Kidney capillary endothelial cell (primary cell): ENCODE measurements around the gene NXPH3.

Experiments used
- DNase-seq: peaks from one replicate; pipeline ENCODE4 v3.0.0-alpha.2; 2018; ENCODE audit warnings: low spot score

NXPH3 gene

GRCh38 chr17:49592263-49592662 lies 16.6 kb downstream of the NXPH3 start:
- DNase-seq, result no peak

DNA sequence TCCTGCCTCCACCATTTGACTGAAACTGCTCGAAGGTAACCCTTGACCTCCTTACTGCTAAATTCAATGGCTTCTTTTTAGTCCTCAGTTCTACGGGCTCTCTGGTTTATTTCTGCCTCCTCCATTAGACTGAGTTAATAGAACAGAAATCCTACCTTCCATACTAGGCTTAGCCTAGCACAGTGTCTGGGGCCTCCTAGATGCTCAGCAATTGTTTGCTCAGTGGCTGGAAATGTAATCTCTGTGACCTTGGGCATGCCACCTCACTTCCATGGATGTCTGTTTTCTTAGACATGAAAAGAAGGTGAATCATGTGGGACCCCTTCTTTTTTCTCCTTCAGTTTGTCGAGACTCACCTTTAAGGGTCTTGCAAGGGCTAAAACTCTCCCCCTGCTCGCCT lies 19.7 kb downstream of the NXPH3 start:
- DNase-seq, result no peak

DNA sequence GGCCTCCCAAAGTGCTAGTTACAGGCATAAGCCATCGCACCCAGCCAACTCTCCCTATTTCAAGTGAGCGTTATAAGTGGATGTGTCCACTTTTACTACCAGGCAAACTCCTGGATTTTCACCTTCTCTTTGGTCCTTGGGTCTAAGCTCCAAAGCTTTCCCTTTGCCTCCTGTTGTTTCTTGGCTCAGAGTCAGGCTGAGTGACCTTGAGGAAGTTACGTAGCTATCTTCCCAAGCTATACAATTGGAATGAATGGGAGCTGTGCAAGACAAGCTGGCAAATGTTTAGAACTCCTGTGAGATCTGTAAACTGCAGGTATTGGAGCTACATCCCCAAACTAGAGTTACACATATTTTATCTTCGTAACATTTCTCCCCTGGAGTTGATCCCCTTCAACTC lies 20.3 kb downstream of the NXPH3 start:
- DNase-seq, result no peak

DNA sequence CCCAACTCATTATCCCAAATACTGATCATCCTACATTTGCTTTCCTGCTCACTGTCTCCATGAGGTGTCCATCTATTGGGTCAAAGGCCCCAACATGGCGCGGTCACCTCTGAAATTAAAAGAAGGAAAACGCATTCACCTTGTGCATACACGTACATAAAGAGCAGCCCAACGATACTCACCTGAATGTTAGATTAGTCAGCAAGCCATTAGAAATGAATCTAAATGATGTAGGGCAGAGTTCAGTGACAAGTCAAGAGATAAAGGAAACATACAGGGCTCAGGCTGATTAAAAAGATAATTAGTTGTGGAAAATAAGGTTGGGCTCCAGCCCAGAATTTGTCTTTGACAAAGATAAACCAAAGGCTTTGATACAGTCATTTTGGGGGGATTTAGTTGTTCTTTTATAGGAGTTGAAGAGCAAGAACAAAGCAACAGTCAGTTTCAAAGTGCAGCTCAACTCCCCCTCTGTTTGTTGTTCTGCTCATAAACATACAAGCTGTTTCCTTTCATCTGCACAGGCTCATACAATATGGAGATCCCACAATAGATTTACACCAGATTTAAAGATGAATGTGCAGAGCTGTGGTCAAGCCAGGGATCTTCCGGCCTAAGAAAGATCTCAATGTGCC lies 21.1 kb downstream of the NXPH3 start:
- DNase-seq, result no peak

DNA sequence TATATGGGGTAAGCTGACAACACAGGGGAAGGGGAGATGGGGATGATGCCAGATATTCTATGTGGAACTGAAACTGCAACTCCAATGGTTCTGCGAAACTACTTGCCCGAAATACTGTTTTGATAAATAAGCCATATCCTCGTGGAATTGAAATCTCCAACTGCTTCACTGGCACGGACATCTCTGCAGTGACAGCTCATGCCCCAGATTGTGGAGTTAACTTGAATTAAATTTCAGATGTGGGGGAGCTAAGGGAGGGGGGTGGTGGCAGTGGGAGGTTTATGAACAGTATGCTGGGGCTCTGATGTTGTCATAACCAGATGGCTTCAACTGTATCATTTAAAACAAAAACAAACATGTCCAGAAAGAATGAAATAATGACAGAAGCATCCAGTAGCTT lies 21.8 kb downstream of the NXPH3 start:
- DNase-seq, result no peak

DNA sequence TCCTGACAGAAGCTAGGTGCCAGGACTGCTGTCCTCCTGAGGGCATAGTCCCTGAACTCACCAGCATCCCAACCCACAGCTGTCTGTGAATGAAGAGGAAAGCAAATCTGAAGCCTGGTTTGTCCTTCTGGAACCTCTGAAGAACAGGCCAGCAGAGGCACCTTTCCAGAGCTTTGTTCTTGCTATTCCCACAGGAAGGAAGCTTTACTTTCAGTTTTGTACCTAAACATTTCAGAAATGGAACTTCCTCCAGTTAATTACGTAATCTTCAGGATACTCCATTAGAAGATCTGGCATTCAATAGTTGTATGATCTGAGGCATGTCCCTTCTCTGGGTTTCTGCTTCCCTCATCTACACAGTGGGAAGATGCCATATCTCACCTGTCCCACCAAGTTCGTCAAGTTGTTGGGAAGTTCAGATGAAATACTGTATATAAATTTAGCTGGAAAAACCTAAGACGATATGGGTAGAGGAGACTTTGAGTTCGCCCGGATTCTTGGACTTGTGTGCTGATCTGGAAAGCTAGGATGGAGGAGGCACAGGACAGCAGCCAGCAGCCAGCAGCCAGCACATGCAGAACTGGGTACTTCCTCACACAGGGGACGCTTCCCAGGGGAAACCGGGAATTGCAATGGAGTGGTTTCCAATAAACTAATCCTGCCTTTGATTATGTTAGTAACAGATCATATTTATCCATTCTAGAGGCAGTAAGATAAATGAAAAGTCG lies 22.4 kb downstream of the NXPH3 start:
- no peak for DNase-seq

DNA sequence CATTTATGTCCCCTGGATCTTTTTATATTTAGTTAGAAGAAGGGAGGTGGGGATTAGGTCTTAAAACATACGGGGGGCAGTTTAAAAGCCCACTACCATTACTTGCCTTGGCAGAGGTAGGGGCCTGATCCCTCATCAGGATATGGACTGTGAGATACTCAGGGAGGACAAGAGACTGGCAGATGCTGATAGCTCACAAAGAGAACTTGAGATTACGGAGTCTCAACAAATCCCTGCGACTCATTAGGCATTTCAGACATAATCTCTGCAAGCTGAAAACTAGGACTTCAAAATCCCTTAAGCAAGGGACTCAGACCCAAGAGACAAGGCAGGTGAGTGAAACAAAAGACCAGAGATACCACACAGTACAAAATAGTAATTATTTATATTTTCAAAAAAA lies 23.2 kb downstream of the NXPH3 start:
- no peak for DNase-seq

- DNase-seq, result no peak
Measured at GRCh38 chr17:49600949-49601348, 25.3 kb downstream of the NXPH3 start.

- no peak for DNase-seq
Measured at GRCh38 chr17:49602783-49603182, 27.1 kb downstream of the NXPH3 start.

- no peak for DNase-seq
Measured at GRCh38 chr17:49603238-49603637, 27.6 kb downstream of the NXPH3 start.

DNA sequence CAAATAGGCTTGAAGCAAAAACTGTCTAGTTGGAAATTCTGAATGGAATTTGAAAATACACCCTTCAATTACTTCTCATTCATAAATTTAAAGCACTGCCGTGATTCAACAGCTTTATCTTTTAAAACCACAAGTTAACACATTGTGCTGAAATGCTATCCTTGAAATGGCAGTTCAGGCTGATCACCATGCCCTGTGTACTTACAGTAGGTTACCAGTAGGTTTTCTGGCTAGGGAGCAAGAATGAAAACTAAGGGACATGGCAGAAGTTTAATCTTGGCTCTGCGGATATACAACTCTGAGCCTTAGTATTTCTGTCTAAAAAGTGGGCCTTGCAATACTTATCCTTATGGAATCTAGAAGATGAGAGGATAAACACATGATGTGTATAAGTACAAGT lies 28.0 kb downstream of the NXPH3 start:
- no peak for DNase-seq

- DNase-seq, result no peak
Measured at GRCh38 chr17:49604314-49604869, 28.7 kb downstream of the NXPH3 start.

DNA sequence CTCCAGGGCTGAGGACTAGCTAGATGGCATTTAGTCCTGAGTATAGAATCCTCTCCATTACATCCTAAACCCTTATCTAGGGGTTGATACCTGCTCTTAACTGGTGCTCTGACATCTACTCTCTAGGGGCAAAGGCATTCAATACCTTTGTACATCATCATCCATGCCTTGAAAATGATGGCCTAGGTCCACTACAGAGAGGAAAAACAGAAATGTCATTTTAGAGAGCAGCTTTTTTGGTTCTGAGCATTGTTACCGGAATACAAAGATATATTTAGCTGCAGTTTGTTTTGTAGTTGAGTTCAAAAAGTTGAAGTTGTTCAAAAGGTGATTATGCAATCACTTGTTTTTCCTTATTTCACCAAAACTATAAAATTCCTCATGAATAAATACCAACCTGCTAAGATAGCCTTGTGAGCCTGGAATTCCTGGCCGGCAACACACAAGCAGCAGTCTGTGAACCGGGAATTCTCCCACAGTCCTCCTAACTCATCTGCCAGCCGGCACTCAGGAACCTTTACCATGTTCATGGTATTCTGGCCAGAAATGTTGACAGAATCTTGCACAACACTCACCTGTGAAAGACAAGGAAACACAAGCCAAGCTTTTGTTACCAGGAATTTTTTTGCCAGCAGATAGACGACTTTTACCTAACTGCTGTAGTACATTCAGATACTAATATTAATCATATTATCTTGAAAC lies 35.4 kb downstream of the NXPH3 start:
- DNase-seq, result no peak

DNA sequence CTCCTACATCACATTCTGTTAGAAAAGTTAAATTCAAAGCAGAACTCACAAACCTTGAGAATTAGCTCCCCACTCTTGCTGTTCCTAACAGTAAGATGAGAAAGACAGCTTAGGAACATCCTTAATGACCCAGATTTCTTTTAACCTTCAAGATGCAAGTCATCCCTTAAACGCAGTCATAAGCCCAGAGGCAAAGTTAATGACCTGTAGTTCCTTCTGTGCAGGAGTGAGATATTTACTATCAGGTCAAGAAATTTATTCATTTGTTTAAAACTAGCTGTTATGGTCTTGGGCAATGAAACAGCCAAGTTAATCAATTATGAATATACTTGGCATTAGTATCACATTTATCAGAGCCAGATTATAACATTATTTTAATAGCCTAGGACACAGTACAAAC lies 37.1 kb downstream of the NXPH3 start:
- no peak for DNase-seq

GRCh38 chr17:49613182-49613800 lies 37.6 kb downstream of the NXPH3 start:
- no peak for DNase-seq

- DNase-seq, result no peak
Measured at GRCh38 chr17:49616086-49616485, 40.4 kb downstream of the NXPH3 start.

- DNase-seq, result no peak
Measured at GRCh38 chr17:49616601-49617131, 41.0 kb downstream of the NXPH3 start.

GRCh38 chr17:49618028-49618611 lies 42.4 kb downstream of the NXPH3 start:
- no peak for DNase-seq

DNA sequence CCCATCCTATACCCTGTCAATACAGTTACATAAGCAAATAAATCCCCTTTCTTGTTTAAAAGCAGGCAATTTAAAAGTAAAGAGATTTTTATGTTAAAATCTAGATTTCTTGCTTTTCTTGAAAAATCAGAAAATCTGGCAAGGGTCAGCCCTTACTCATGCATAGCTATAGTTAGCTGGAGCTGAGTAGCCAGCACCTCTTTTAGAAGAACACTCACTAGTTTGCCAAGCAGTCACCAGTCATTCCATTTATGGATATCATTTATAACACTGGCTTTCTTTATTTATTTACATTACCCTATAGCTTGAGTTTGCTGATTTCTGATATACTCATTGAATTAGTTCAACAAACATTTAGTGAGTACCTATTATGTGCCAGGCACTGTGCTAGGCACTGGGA lies 45.7 kb downstream of the NXPH3 start:
- DNase-seq, result no peak

DNA sequence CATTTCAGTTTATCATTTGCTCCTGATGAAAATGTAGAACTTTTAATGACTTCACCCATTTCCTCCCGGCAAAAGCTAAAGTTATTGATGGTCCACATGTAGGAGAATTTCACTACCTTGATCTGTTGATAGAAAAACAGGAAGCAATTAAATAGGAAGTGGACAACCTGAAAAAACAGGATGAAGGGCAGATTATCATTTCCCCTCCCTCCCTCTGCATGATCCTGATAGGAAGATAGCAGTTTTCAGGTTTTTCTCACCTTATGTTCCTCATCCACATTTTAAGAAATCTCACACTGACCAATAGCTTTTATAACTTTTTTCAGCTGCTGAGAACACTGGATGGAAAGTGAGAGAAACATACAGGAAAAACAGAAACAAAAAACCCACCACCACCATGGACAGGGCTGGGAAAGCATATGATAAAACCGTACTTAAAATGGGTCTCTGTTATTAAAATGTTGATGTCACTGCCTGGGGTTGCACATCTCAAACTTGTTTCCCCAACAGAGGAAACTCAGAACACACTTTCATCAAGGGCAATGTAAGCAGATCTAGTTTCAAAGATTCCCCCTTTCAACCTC lies 46.4 kb downstream of the NXPH3 start:
- no peak for DNase-seq

GRCh38 chr17:49624896-49625295 lies 49.2 kb downstream of the NXPH3 start:
- DNase-seq, result no peak

GRCh38 chr17:49629447-49629846 lies 53.8 kb downstream of the NXPH3 start:
- no peak for DNase-seq
